Measurements from ENCODE around the gene RSKR.
"Not testable (repeated sequence)": the region's sequence is repeated elsewhere in the genome, so short reads cannot be mapped to it uniquely, and the experiment has no call there.

RSKR gene

DNA sequence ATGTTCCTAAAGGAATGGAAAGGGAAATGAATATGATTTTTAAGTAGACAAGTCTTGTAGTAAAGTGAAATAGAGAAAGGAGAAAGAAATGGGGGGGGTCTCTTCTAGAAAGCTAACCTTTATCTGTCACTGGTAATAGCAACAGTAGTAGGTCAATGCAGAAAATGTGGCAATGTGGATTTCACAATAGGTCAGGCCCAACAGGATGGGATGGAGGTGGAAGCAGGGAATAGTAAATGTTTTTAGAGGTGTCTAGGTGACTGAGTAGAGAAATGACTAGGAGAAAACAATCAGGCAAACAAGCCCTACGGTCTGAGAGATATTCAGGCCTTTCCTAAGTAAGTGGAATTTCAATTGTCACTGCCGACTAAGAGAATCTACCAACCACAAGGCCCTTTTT is 6.0 kb upstream of the RSKR start:
- no peak for DNase-seq

DNA sequence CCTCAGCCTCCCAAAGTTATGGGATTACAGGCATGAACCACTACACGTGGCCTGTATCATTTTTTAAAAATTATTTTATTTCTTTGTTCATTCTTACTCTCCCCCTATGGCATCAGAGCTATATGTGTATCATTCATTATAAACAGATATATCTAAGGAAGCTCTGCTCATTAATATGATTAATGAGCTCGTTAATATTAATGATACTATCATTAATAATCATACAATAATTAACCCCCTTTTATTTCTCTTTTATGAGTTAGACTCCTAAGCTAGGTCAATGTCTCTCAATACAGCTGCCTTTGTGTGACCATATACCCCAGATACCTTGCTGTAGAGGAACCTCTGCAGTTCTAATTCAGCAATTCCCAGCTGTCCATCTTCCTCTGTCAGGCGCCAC is 4.5 kb upstream of the RSKR start:
- no peak for DNase-seq

DNA sequence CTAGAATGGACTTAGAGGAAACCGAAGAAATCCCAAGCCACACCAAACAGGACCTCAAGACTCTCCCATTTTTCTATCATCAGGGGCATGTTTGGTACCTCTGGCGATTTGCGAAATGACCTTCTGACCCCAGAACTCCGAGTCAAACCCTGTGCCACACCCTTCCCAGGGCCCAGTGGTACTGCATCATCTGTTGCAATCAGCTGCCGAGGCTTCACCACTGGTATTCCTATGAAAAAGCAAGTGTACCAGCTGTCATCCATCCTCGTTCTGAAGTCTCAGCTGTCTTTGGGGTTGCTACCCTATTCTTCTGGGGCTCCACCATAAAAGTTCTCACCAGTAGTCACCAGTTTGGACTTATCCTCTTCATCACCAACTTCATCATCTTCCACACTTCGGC is 2.3 kb upstream of the RSKR start:
- no peak for DNase-seq

DNA sequence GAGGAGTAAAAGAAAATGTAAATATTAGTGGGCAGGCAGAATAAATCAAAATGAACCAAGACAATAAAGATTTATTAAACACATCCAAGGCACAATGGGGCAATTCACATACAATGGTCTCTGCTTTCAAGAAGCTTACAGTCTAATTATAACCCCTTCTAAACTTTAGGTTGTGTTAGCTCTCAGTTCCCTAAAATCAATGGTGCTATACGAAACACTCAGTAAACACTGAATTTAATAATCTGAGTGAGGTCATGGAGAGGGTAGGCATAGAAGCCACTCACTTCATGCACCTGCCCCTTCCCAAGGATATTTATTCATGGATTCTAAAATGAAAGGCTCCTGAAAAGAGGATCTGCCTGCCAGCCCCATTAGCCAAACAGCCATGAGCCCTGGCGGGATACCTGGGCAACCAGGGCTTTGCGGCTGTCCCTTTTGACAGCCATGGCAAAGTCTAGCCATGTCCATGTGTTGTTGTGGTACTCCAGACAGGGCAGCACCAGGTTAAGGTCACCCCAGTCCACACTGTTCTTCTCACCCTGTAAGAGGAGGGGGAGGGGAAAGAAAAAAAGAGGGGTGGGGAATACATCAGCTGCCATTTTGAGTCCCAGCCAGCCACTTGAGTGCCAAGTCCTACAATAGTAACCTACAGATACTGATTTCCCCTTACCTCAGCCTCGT is 1.4 kb upstream of the RSKR start:
- no peak for DNase-seq

DNA sequence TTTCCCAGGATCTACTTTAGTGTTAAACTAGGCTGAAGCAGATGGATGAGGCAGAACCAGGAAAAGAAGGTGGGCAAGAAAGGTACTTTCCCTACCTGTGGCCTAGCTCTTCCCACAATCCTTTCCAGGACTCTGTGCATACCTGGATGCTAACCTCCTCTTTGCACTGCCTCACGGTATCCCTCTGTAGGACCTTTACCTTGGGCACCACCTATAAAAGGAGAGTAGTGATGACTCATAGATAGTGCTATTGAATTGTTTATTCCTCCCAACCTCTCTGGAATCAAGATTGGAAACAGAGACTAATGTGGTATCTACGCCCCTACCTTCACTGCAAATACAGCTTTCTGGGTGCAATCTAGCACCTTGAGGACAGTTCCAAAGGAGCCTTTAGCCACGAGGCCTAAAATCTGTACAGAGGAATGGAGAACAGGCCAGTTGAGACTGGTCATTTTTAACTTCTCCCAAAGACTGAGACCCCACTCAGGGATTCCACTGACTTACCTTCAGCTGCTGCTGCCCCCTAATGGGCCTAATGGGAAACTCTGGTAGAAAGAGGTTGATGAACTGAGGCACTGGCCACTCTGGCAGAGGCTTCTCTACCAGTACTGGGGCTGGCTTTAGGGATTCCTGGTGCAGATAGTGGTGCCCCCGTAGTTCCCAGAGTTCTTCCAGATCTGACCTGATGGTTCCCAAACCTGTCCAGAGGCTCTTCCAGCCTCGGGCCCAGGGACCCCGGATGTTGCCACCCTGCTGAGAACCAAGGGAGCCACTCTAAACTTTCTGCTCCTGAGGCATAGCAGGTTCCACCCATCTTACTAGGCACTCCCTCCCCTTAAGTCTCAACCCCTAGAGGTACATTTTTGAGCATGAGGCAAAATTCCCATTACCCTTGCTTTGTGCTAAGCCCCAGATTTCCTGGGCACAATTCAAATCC is 781 bp downstream of the RSKR start:
- no peak for DNase-seq

DNA sequence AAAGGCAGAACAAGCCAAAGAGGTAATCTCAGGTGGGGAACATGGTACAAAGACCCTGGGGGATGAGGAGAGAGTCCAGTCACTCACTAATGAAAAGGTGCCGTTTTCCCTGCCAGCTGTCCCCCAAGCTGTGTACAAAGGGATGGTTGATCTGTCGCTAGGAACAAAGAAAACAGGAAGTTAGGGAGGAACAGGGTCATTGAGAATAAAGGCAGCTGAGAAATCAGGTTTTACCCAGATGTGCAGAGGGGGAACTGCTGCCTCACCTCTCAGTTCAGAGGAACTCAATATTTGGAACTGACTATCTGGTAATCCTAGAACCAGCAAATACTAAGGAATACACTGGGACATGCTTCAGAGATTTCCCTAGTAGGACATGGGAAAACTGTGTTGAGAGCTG is 1.5 kb downstream of the RSKR start:
- no peak for DNase-seq

DNA sequence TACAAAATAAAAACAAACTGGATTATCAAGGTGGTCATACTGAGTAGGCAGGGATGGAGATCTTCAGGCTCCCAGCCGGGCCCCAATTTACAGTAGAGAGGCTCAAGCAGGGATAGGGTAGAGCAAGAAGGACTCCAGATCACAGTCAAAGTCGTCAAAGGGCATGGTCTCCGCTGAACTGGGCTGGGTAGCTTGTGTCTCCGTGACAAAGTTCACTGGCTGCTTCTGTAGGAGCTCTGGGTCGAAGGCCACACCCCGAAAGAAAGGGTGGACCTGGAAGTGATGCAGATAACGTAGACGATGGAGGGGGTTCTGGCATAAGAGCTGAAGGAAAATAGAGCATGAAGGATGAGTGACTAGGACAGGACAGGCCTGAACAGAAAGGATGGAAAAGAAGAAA is 3.6 kb downstream of the RSKR start:
- no peak for DNase-seq

DNA sequence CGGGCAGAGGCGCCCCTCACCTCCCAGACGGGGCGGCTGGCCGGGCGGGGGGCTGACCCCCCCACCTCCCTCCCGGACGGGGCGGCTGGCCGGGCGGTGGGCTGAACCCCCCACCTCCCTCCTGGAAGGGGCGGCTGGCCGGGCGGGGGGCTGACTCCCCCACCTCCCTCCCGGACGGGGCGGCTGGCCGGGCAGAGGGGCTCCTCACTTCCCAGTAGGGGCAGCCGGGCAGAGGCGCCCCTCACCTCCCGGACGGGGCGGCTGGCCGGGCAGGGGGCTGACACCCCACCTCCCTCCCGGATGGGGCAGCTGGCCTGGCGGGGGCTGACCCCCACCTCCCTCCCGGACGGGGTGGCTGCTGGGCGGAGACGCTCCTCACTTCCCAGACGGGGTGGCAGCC is 10.0 kb downstream of the RSKR start:
- DNase-seq: not testable (repeated sequence)

DNA sequence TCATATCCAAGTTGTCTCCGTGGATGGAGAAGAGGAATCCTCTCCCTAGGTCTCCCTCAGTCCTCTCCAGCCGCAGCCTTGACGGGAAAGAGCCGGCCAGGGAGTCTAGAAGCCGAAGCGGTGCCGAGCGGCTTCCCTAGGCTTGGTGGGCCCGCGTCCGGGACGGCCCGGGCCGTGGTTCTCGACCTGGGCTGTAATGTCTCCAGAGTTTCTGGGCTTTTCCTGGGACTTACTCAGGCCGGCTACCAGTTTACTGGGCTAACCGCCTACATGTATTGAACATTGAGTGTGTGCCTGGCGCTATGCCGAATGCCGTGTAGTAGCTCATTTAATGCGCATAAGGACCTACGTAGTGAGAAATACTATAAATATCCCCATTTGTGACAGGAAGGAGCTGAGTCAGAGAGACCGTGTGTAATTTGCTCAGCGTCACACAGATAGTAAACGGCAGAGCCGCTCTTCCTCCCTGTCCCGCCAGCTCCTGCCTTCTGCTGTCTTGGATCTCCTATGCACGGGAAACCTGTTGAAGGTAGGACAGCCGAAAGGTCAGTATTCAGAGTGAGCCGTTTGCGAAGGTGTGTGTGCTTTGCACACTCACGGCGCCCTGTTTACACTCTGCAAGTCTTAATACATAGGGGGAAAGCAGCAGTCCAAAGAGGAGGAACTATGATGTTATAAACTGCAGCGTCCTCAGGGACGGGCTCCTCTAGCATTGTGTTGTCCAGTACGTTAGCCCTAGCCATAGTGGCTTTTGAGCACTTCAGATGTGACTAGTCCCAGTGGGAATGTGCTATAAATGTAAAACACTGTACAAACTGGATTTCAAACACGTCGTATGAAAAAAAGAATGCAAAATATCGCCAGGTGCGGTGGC is 14.4 kb downstream of the RSKR start:
- peak; percentile 71 for DNase-seq

DNA sequence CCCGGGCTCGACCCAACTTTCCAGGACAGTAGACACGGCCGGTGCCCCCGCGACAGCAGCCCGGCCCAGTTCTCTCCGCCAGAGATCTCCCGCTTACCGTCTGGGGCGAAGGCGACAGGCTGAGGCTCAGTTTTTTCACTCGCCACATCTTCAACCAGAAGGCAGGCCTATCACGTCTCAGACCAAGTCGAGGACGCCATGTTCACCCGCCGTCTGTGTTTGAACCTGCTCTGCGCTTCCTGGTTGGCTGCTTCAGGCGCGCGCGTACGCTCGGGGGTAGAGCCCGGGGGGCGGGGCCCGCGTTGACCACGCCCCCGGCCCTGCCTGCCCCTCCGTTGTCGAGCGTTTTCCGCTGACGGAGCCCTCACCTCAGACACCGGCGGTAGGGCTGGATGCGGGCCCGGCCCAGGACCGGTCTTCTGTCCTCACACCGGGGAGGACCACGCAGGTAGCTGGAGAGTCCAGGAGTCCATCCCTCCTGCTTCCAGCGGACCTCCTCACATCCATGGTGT is 15.1 kb downstream of the RSKR start, which contains the start of gene SPAG5:
TSS of gene SPAG5 (minus strand) at position 227 of the 512 bp plus-strand sequence. CDS start at position 148, 79 bp downstream.
- peak; percentile 86 for DNase-seq

DNA sequence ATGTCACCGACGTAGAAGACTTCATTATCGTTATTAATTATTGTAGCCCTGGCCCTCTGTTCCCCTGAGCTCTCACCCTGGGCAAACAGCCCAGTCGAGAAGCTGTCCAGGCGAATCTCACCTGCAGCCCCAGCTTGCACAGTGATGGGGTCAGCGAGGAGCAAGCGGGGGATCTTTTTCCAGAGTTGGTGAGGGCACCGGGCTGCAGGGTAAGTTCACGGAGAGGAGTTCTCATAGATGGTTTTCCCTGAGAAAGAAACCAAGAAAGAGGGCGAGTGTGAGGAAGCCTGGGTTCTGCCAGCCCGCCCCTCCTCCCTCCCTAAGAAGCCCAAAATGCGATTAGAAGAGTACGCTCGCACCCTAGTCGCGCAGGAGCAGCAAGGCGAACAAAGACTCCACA is 15.6 kb downstream of the RSKR start:
- no peak for DNase-seq

DNA sequence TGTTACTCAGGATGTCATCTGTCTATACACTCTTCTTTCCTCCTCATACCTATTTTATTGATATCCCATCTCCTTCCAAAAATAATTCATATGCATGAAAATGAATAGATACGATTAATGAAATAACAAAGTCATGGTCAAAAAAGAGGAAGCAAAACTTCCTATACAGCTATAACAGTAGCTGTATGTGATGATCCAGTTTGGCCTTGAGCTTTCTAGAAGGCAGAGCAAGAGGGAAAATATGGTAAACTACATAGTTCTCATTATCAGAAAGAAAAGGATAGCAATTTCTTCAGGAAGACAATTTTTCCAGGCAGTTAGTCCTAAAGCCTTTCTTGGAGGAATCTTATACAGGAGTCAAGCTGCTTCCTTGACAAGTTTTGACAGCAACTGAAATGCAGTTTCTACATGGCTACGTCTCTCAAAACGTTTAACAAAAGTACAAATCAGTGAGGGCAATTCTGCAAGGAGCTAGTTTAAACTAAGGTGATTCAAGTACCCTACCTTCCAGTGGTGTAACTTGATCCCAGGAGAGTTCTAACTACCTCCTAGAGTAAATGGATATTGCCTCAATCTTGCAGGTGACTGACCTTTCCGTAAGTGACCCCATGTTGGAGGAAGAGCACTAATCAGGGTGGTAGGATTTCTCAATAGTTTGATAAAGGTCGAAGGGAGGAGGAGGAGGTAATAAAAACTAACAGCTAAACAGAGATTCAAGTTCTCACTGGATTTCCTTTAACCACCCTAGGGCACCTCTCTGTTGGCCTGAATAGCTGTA is 16.2 kb downstream of the RSKR start:
- no peak for DNase-seq

DNA sequence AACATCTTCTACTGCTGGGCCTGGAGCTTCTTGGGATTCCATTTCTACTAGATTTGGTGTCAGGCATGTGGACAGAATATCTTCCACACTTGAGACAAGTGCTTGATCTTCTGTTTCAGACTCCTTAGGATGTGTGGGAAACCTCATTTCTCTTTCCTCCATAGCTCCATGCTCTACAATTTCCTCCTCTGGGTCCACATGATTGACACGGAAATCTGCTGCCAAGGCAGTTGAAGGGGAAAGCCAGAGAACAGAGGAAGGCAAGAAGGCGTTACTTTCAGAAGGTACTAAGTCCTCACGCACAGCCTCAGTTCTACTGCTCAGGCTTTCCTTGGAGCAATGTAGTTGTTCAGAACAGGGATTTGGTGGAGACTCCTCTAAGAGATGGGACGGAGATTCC is 21.7 kb downstream of the RSKR start:
- no peak for DNase-seq

DNA sequence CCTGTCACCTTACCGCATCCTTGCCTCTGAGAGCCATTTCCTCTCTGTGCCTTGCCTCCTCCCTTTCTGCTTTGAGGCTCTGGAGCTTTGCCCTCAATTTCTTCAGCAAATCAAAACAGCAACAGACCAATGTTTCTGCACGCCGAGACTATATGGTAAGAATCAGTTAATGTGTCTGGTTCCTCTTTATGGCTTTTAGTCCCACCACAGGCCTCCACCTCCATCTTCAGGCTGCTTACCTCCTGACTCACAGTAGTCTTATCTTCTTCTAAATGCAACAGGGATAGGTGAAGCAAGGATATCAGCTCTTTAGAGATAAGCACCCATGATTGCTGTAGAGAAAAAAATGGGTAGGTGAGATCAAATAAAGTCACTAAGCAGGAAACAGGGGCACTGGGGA is 28.1 kb downstream of the RSKR start:
- DNase-seq: no peak

DNA sequence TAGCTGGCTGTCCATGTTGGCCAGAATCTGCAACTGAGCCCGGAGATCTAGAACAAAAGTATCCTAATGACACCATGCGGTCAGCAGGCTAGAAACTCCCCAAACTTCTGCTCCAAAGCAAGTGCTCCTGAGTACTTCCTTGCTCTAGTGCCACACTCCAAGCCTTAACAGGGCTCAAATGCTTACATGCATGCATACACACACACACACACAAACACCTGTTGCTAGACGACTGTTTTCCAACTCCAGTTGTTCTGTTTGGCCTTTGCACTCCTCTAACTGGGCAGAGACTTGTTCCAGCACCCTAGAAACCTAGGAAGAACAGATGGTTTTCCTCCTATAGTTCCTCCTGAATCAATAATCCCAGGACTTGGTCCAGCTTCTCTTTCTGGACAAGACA is 29.6 kb downstream of the RSKR start:
- no peak for DNase-seq

DNA sequence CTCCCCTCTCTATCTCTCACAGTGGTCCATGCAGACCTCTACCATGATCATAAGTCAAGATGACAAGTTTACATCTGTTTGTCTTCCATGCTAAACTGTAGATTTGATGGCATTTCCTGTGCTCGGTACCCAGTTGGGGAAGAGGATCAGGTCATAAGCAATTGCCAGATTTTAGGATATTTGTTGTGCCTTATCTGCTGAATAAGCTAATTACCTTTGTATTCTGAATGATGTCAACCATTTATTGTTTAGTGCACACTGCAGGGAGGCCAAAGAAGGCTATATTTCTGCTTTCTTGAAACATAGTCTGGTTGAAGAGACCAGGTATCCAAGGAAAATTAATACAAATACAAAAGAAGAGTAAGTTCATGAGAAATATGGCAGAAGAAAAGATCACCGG is 31.5 kb downstream of the RSKR start:
- DNase-seq: no peak

DNA sequence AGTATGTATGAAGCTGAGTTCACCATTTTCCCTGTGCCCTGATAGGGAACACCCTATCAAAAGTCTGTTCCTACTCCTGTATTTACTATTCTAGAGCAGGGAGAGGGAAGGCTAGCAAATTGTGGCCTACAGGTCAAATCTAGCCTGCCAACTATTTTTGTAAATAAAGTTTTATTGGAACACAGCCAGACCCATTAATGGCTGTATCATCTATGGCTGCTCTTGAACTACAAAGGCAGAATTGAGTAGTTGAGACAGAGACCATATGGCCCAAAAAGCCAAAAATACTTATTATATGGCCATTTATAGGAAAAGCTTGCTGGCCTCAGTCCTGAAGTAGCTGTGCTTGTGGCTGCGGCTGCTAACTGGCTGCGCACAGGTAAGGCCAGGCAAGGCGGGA is 33.0 kb downstream of the RSKR start:
- DNase-seq: no peak

DNA sequence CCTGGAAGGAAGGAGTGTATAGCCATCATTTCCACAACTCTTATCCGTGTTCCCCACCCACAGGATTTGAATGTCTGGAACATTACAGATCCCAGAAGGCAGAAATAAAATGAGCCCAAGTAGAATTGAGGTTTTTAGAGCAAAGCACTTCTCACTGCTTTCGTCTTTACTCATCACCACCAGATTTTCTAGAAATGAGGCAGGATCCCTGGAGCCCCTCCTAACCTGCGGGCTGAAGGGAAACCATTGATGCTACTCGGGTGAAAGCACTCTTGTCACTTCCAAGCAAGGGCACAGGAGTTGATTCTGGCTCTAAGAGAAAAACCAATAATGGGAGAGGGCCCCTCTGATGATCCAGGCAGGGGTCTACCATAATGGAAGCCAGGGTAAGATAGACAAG is 34.5 kb downstream of the RSKR start:
- DNase-seq: no peak

DNA sequence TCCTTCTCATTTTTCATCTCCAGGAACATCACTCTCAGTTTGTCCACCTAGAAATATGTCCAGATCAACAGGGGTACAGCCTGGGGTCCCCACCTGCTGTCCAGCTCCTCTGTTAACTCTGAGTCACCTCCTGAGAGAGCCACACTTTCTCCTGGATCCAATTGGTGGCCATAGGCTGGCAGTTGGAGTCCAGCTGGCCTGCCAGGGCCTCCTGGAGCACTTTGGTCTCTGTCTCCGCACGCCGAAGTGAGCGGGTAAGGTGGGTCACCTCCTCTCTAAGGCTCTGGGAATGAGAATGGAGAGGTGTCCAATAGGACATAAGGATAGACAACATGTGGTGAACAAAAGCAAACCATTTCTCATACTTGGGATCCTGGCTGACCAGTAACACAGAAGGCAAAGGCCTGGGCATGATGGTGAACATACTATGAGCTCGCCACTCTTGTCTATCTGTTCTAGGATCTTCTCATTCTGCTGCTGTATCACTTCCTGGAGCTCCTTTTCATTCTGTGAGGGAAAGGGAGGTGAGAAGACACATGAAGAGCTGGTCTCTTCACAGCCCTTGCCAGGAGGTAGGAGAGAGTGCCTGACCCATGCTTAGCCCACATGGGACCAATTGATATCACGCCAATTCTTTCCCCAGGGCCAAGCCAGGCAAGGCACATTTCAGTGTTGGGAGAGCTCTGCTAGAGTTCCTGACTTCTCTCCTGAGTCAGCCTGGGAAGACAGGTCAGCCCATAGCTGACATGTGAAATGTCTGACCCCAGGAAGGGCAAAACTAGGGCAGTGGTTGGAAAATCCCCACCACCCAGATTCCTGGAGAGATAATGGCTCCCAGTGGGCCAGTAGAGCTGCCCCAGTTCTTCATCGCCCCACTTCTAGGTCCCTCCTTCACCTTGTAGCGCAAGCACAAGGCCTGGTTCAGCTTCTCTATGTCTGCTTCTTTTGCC is 35.5 kb downstream of the RSKR start:
- no peak for DNase-seq

DNA sequence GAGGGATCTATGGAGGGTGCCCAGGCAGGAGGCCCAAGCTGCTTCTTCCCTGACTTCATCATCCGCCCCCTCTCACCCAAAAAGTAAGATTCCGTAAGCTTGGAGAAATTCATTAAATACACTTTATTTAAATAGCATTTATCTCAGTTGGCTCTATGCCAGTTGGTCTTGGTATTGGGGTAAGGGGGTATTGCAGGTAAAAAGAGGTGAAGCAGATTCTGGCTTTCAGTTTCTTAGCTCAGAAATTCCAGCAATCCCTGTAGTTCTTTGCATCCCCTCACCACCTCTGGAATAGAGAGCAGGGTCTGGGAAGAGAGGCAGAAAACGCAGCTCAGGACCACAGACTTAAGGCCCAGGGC is 36.5 kb downstream of the RSKR start:
- no peak for DNase-seq

All from KG1 (cell line).